Peyer's patch (tissue), 4 donors: ENCODE results near the gene TOR1AIP1.
"Not testable (repeated sequence)": the region's sequence is repeated elsewhere in the genome, so short reads cannot be mapped to it uniquely, and the experiment has no call there.

Experiments
- POLR2A ChIP-seq, 2 donors: fragments of 450-650 bp; IDR thresholded peaks; one replicate each; pipeline ENCODE4 v1.5.1; 2017; ENCODE audit warnings: antibody characterized with exemption in 2 of 2, mild to moderate bottlenecking in 2 of 2, moderate library complexity in 2 of 2
- TF ChIP-seq, protein P1 (sequence below), 6 experiments: fragments of 450-650 bp in 4 of 6; fragments of 200-600 bp in 2 of 6; sonication (generic) in 1 of 6; IDR thresholded peaks; one replicate each; pipeline ENCODE4 v1.5.1; 2017 to 2019; ENCODE audit warnings: antibody characterized with exemption in 6 of 6, mild to moderate bottlenecking in 3 of 6, moderate library complexity in 1 of 6

GRCh38 chr1:179962168-179962567 lies 80.1 kb downstream of the TOR1AIP1 start:
- TF ChIP-seq, protein P1, sequence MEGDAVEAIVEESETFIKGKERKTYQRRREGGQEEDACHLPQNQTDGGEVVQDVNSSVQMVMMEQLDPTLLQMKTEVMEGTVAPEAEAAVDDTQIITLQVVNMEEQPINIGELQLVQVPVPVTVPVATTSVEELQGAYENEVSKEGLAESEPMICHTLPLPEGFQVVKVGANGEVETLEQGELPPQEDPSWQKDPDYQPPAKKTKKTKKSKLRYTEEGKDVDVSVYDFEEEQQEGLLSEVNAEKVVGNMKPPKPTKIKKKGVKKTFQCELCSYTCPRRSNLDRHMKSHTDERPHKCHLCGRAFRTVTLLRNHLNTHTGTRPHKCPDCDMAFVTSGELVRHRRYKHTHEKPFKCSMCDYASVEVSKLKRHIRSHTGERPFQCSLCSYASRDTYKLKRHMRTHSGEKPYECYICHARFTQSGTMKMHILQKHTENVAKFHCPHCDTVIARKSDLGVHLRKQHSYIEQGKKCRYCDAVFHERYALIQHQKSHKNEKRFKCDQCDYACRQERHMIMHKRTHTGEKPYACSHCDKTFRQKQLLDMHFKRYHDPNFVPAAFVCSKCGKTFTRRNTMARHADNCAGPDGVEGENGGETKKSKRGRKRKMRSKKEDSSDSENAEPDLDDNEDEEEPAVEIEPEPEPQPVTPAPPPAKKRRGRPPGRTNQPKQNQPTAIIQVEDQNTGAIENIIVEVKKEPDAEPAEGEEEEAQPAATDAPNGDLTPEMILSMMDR (IDR thresholded peaks at IDR 0.05) = not testable (repeated sequence)
- not testable (repeated sequence) for TF ChIP-seq POLR2A (IDR thresholded peaks at IDR 0.05)
